ENCODE measurements around the gene TNNT2. TPM values are rescaled to one million over a fixed set of nuclear protein-coding genes. Genes with fewer than 3 reads are reported as not detected.

TNNT2 gene
- total RNA-seq, 2 experiments from 2014 or later: not detected

DNA sequence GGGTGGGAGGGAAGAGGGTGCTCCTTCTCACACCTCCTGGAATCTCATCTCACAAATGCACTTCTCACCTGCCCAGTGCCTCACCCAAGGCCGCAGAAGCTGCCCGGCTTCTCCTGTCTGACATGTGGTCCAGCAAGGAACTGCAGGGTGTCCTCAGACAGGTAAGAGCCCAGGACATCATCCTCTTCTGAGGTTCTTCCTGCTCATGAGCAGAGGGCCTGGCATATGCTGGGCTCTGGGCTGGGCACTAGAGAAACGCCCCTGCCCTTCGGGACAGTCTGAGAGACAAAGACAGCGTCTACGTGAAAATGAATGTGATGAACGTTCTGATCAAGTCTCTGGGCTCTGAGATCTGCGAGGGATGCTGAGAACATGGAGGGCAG is 51.8 kb downstream of the TNNT2 start:
- ATAC-seq (ENCODE audit: low read depth) (no peak), DNase-seq (no peak)
- Mint-ChIP-seq H3K4me3 (no peak overlapping the region), H3K36me3 (no peaks in the 10 kb centered on the region), H3K4me1 (no peaks in the 10 kb centered on the region), H3K27ac (no peak overlapping the region), H3K9me3 (no peaks in the 10 kb centered on the region), H3K27me3 (peaks cover 5% of the 10 kb centered on the region)
- POLR2A ChIA-PET: no interaction called here

- H3K27me3 Mint-ChIP-seq: peaks cover 5% of the 10 kb centered on the region
- H3K27ac Mint-ChIP-seq: no peak overlapping the region
- no peak overlapping the region for H3K4me3 Mint-ChIP-seq
- H3K36me3 Mint-ChIP-seq: no peaks in the 10 kb centered on the region
- ATAC-seq (ENCODE audit: low read depth) (no peak), DNase-seq (no peak)
- no peaks in the 10 kb centered on the region for H3K4me1 Mint-ChIP-seq
- POLR2A ChIA-PET: no interaction called here
- no peaks in the 10 kb centered on the region for H3K9me3 Mint-ChIP-seq
Measured at GRCh38 chr1:201324821-201325677, 52.4 kb downstream of the TNNT2 start.

- H3K4me3 Mint-ChIP-seq: no peak overlapping the region
- H3K27me3 Mint-ChIP-seq: peaks cover 3% of the 10 kb centered on the region
- H3K9me3 Mint-ChIP-seq: no peaks in the 10 kb centered on the region
- H3K27ac Mint-ChIP-seq: no peak overlapping the region
- ATAC-seq (ENCODE audit: low read depth): no peak
- no peak for DNase-seq
- H3K4me1 Mint-ChIP-seq: no peaks in the 10 kb centered on the region
- POLR2A ChIA-PET: no interaction called here
- no peaks in the 10 kb centered on the region for H3K36me3 Mint-ChIP-seq
Measured at GRCh38 chr1:201324306-201324705, 53.2 kb downstream of the TNNT2 start.

DNA sequence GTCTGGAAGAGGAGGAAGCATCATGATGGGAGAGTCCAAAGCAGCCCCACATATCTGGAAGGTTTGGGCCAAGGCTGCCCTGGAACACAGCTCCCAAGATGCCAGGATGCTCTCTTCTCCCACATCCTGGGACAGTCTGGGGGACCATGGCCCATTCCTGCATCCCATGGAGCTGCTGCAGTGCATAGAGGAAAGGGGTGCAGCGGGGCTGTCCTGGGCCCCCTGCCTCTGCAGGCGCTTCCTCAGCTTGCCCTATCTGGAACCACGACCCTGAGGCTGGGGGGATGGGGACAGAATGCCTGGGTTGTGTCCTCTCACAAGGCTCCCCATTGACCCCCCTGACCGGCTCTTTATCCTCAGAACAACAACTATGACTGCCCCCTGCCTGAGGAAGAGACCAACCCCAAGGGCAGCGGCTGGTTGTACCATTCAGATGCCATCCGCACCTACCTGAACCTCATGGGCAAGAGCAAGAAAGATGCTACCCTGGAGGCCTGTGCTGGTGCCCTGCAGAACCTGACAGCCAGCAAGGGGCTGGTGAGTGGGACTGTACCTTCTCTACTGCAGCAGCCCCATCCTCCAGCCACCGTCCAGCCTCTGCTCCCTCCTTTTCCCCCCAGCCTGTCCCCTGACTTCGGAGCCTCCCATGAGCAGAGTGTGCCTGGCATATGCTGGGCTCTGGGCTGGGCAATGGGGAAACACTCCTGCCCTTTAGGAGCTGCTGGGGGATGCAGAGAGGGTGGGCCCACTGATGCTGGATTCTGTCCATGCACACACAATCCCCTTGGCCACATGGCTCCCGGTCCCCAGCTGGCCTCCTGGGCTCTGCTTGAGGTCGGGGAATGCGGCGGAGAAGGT is 54.6 kb downstream of the TNNT2 start:
- H3K36me3 Mint-ChIP-seq: no peaks in the 10 kb centered on the region
- no peak overlapping the region for H3K4me3 Mint-ChIP-seq
- no peak overlapping the region for H3K27ac Mint-ChIP-seq
- POLR2A ChIA-PET: no interaction called here
- DNase-seq (no peak), ATAC-seq (ENCODE audit: low read depth) (no peak)
- H3K4me1 Mint-ChIP-seq: no peaks in the 10 kb centered on the region
- H3K9me3 Mint-ChIP-seq: no peaks in the 10 kb centered on the region
- peaks cover 3% of the 10 kb centered on the region for H3K27me3 Mint-ChIP-seq

DNA sequence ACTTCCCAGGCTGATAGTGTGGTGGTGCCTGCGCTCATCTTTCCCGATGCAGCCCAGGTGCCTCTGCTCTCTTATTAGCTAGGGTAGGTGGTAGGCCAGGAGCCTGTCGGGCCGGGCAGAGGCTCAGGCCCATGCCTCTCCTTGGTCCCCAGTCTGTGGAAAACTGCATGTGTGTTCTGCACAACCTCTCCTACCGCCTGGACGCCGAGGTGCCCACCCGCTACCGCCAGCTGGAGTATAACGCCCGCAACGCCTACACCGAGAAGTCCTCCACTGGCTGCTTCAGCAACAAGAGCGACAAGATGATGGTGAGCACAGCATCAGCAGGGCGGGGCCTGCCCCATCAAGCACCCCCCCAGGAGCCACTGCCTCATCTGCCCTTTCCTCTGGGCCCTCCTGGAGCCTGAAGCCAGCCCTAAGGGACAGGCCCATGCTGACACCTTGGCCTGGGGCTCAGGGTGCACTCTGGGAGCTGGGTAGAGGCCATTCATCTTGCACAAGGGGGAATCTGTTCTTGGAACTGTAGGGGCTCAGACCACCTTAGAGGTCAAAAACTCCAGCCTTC is 55.6 kb downstream of the TNNT2 start:
- Mint-ChIP-seq H3K27ac (no peak overlapping the region), H3K36me3 (no peaks in the 10 kb centered on the region), H3K4me1 (no peaks in the 10 kb centered on the region), H3K9me3 (no peaks in the 10 kb centered on the region), H3K4me3 (no peak overlapping the region), H3K27me3 (peaks cover 3% of the 10 kb centered on the region)
- DNase-seq (no peak), ATAC-seq (ENCODE audit: low read depth) (no peak)
- POLR2A ChIA-PET: no interaction called here

GRCh38 chr1:201320168-201320788 is 57.2 kb downstream of the TNNT2 start:
- ATAC-seq (ENCODE audit: low read depth) (no peak), DNase-seq (no peak)
- Mint-ChIP-seq H3K4me1 (no peaks in the 10 kb centered on the region), H3K4me3 (no peak overlapping the region), H3K27me3 (peaks cover 3% of the 10 kb centered on the region), H3K9me3 (no peaks in the 10 kb centered on the region), H3K27ac (no peak overlapping the region), H3K36me3 (no peaks in the 10 kb centered on the region)
- POLR2A ChIA-PET: no interaction called here

- no peaks in the 10 kb centered on the region for H3K9me3 Mint-ChIP-seq
- ATAC-seq (ENCODE audit: low read depth) (no peak), DNase-seq (no peak)
- no peak overlapping the region for H3K4me3 Mint-ChIP-seq
- H3K36me3 Mint-ChIP-seq: no peaks in the 10 kb centered on the region
- no peaks in the 10 kb centered on the region for H3K4me1 Mint-ChIP-seq
- POLR2A ChIA-PET: no interaction called here
- H3K27me3 Mint-ChIP-seq: peaks cover 3% of the 10 kb centered on the region
- H3K27ac Mint-ChIP-seq: no peak overlapping the region
Measured at GRCh38 chr1:201319631-201320030, 57.8 kb downstream of the TNNT2 start.

GRCh38 chr1:201318504-201319340 is 58.8 kb downstream of the TNNT2 start:
- Mint-ChIP-seq H3K27me3 (no peaks in the 10 kb centered on the region), H3K4me3 (no peak overlapping the region), H3K27ac (no peak overlapping the region), H3K36me3 (no peaks in the 10 kb centered on the region), H3K9me3 (no peaks in the 10 kb centered on the region), H3K4me1 (no peaks in the 10 kb centered on the region)
- ATAC-seq (ENCODE audit: low read depth) (no peak), DNase-seq (no peak)
- POLR2A ChIA-PET: no interaction called here

- no peaks in the 10 kb centered on the region for H3K4me1 Mint-ChIP-seq
- no peak overlapping the region for H3K27ac Mint-ChIP-seq
- no peaks in the 10 kb centered on the region for H3K27me3 Mint-ChIP-seq
- H3K36me3 Mint-ChIP-seq: no peaks in the 10 kb centered on the region
- H3K9me3 Mint-ChIP-seq: no peaks in the 10 kb centered on the region
- no peak for ATAC-seq (ENCODE audit: low read depth)
- POLR2A ChIA-PET: no interaction called here
- no peak for DNase-seq
- no peak overlapping the region for H3K4me3 Mint-ChIP-seq
Measured at GRCh38 chr1:201317551-201317950, 59.9 kb downstream of the TNNT2 start.

DNA sequence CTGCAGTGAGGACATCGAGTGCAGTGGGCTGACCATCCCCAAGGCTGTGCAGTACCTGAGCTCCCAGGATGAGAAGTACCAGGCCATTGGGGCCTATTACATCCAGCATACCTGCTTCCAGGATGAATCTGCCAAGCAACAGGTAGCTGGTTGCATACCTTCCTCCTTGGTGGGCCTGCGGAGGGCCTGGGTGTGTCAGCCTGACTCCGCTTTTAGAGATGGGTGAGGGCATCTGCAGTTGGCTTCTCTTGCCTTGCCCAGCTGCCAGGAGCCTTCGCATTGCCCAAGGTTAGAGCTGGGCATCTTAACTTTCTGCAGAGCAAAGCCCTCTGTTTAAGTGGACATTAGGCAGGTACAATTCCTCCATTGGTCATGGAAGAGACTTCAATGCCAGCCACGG is 60.9 kb downstream of the TNNT2 start:
- H3K4me3 Mint-ChIP-seq: no peak overlapping the region
- no peaks in the 10 kb centered on the region for H3K36me3 Mint-ChIP-seq
- DNase-seq: no peak
- POLR2A ChIA-PET: no interaction called here
- H3K27ac Mint-ChIP-seq: no peak overlapping the region
- no peaks in the 10 kb centered on the region for H3K4me1 Mint-ChIP-seq
- H3K27me3 Mint-ChIP-seq: no peaks in the 10 kb centered on the region
- ATAC-seq (ENCODE audit: low read depth): no peak
- H3K9me3 Mint-ChIP-seq: no peaks in the 10 kb centered on the region

DNA sequence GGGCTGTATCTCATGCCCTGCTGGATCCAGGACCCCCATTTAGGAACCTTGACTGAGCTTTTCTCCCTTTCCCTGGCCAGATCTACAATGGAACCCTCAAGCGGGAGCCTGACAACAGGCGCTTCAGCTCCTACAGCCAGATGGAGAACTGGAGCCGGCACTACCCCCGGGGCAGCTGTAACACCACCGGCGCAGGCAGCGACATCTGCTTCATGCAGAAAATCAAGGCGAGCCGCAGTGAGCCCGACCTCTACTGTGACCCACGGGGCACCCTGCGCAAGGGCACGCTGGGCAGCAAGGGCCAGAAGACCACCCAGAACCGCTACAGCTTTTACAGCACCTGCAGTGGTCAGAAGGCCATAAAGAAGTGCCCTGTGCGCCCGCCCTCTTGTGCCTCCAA is 64.4 kb downstream of the TNNT2 start:
- Mint-ChIP-seq H3K27me3 (peaks cover 22% of the 10 kb centered on the region), H3K4me3 (no peak overlapping the region), H3K4me1 (peaks cover 7% of the 10 kb centered on the region), H3K36me3 (no peaks in the 10 kb centered on the region), H3K27ac (no peak overlapping the region), H3K9me3 (no peaks in the 10 kb centered on the region)
- POLR2A ChIA-PET: no interaction called here
- DNase-seq (no peak), ATAC-seq (ENCODE audit: low read depth) (no peak)

DNA sequence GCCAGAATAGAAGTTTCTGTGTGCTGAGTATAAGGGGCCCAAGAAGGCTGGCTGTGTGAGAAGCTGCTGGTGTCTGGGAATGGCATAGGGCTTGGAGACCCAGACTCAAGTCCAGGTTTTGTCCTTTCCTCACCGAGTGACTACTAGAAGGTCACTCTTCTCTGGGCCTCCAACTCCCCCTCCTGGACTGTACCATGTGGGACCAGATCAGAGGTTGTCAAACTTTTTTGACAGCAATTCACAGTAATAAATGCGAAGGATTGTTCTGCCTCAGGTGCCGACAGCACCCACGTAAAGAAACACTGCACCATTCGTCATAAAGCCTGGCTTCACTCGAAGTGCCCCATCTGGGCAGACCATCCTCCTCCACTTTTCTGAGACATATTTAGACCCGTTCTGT is 65.2 kb downstream of the TNNT2 start:
- Mint-ChIP-seq H3K9me3 (no peaks in the 10 kb centered on the region), H3K27ac (no peak overlapping the region), H3K27me3 (peaks cover 24% of the 10 kb centered on the region), H3K4me3 (no peak overlapping the region), H3K4me1 (peaks cover 7% of the 10 kb centered on the region), H3K36me3 (no peaks in the 10 kb centered on the region)
- POLR2A ChIA-PET: no interaction called here
- DNase-seq (no peak), ATAC-seq (ENCODE audit: low read depth) (no peak)

Measured in activated naive CD8-positive, alpha-beta T cell treated with anti-CD3 and anti-CD28 coated beads, Interleukin-2, amount 10 ng/mL, durations not matched to agents 7 days and 5 days (primary cell).